GM04504 (cell line): ENCODE results near the gene CWF19L2.
"Not testable (repeated sequence)": the region's sequence is repeated elsewhere in the genome, so short reads cannot be mapped to it uniquely, and the experiment has no call there.

ENCODE experiments used
- DNase-seq: peaks from one replicate; pipeline ENCODE4 v3.0.0-alpha.2; 2012; ENCODE audit warnings: low read depth

Gene CWF19L2

GRCh38 chr11:107457558-107458271, at the start of gene CWF19L2:
TSS of gene CWF19L2 (minus strand) at chr11:107457825. CDS start at chr11:107457816, 9 bp downstream.
- DNase-seq: peak; percentile 86

- no peak for DNase-seq
Observed at GRCh38 chr11:107505647-107506225, 48.1 kb upstream of the CWF19L2 start.

DNA sequence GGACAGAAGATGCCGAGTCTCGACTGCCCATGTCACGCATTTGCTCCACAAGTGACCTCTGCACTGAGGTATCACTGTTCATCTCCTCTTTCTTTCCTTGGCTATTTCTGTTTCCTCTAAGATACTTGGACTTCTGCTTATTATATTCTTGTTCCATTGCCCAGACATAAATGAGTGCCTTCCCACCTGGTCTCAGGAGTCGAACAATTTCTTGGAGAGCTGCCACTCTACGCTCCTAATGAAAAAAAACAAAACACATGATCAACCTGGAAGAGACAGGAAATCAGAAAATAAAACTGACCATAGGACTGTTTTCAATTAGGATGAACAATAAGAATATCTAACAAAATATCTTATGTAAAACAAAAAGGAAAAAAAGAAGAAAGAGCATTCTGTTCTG, 47.4 kb upstream of the CWF19L2 start:
- DNase-seq: no peak

- DNase-seq: no peak
Observed at GRCh38 chr11:107501713-107502112, 44.1 kb upstream of the CWF19L2 start.

DNA sequence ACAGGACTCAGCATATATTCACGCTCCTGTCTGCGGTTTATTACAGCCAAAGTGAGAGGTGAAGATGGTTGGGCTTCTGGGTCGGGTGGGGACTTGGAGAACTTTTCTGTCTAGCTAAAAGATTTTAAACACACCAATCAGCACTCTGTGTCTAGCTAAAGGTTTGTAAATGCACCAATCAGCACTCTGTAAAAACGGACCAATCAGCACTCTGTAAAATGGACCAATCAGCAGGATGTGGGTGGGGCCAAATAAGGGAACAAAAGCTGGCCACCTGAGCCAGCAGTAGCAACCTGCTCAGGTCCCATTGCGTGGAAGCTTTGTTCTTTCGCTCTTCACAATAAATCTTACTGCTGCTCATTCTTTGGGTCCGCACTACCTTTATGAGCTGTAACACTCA, 39.7 kb upstream of the CWF19L2 start:
- DNase-seq: not testable (repeated sequence)

DNA sequence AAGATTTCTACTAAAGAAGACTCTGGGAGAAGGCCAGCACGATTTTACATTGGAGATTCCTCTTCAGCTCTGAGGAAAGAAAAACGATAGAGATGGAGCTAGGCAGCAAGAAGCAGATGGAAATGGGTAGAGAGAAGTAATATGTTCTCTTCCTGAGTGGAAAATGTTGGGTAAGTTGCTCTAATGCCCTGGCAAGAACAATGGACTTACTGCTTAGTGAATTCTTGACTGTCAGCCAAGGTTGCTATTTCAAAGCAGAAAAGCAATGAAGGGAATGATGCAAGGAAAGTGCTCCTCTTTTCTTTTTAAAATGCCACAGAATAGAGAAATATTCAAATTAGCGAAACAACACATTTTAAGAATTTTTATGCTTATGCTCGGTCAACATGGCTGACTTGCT, 38.4 kb upstream of the CWF19L2 start:
- DNase-seq: peak; percentile 56

DNA sequence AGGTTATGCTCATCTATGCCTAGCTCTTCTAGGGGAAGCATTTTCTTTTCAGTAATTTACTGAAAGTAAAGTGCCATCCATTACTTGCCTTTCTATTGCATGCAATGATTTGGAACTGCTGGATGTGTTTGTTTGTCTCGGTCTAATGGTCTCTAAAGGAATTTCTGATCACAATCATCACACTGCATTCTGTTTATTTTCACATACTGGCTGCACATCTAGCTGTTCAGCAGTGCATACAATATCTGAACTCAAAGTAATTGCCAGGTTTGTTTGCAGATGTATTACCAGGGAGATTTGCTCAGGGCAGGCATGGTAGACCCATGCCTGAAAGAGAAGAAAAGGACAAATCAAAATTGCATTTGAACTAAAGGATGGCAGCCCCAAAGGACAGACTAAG, 36.4 kb upstream of the CWF19L2 start:
- no peak for DNase-seq

DNA sequence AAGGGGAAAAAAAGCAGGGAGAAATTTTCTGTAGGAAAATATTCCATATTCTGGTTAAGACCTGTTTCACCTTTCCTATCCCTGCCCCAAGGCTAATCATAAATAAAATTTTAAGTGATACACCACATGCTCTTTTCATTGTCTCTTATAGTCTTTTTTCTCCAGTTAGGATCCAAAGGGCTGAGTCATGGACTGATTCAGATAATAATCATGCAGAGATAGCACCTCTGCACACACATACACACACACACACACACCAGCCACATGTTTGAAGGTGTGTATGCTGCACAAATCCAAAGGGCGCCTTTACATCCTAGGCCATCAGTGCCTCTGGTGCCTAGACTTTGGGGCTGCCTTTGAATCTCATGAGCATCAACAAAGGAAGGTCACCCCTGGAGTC, 35.5 kb upstream of the CWF19L2 start:
- peak; percentile 15 for DNase-seq

DNA sequence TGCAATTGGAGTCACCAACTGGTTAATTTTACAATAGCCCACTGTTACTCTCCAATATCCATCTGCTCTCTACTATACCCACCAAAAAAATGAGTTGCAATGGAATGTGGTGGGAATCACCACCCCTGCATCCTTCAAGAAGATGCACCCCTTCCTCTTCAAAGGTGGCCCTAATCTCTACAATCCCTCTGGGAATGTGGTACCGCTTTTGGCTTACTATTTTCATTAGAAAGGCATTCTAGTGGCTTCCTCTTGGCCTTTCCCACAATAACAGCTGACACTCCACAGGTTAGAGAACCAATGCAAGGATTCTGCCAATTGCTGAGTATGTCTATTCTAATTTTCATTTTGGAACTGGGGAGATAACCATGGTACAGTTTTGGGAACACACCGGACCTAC, 33.2 kb upstream of the CWF19L2 start:
- DNase-seq: no peak

DNA sequence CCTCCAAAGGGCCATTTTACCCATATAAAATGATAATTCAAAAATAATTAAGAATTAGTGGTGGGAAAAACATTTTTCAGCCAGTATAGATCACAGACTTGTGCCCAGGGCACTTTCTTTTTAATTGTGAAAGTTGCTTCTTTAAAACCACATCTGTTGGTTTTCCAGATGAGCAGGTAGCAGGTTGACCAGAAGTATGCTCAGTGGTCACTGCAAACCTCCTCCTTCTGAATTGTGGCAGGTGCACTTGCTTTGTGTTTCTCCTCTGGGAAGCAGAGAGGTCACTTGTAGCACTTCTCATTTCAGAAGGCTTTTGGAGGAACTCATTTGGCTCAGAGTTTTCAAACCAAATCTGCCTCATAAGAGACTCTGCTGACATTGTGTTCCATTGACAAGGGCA, 24.6 kb upstream of the CWF19L2 start:
- no peak for DNase-seq

DNA sequence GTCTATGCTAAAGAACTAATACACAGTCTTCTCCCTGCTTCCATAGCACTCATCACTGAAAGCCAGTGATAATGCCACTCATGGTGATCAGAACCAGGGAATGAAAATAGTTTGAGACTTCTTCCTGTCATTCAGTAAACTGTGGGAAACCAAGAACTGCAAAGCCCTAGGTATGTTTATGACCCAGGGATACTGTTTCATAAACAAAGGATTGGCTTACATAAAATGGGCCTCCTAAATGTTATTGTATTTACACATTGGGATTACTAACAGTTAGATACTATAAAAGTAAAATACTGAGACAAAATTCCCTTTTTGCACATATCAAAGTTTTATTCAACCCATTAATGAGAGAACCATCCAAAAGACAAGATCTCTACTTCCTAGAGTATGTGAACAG, 21.3 kb upstream of the CWF19L2 start:
- no peak for DNase-seq

GRCh38 chr11:107477820-107478219, 20.2 kb upstream of the CWF19L2 start:
- DNase-seq: no peak

DNA sequence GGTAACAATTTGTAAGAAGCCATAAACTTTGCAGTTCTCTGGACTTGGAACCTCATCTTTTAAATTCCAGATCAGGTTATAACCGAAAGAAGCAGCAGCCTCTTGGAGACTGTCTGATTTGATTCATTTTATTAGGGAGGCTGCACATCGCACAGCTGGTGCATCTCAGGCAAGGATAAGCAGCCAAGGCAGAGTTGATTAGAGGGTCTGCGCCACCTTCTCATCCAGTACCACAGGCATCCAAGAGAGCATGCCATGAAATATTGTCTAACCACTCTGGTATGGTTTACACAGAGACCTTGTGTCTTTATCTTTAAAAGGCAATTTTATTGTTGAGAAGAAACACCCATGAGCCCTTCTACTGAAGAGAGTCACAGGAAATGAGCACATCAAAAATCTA, 16.2 kb upstream of the CWF19L2 start:
- DNase-seq: no peak

- DNase-seq: no peak
Observed at GRCh38 chr11:107472966-107473365, 15.3 kb upstream of the CWF19L2 start.

DNA sequence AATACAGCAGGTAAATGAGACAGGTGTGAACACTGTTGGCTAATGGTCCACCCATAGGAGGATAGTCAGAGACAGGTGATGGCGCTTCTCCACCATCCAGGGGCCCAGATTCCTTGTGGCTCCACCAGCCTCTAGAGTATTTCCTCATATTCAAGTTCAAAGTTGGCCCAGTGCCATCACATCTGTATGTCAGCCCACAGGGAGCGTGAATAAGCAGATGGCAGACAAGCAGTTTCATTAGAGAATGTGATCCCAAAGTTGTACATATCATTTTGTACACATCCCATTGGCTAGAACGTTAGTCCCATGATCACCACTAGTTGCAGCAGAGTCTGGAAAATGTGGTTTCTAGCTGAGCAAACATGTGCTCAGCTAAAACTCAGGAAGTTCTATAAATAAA, 11.0 kb upstream of the CWF19L2 start:
- DNase-seq: no peak

DNA sequence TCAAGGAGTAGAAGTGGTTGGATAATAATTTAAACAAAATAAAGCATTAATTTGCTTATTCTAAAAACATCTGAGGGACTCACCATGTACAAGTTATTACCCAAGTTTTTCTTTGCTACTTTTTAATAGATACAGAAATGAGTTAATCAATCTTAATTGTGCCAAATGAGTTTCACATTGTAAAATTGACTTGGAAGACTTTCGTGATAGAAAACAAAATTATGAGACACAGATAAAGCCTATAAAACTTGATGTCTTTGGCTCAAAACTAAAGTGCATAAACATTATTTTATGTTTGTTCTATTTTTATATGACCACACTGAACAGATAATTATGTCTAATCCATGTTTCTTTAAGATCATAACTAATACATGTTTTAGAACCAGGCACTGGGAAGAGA, 10.1 kb upstream of the CWF19L2 start:
- no peak for DNase-seq

DNA sequence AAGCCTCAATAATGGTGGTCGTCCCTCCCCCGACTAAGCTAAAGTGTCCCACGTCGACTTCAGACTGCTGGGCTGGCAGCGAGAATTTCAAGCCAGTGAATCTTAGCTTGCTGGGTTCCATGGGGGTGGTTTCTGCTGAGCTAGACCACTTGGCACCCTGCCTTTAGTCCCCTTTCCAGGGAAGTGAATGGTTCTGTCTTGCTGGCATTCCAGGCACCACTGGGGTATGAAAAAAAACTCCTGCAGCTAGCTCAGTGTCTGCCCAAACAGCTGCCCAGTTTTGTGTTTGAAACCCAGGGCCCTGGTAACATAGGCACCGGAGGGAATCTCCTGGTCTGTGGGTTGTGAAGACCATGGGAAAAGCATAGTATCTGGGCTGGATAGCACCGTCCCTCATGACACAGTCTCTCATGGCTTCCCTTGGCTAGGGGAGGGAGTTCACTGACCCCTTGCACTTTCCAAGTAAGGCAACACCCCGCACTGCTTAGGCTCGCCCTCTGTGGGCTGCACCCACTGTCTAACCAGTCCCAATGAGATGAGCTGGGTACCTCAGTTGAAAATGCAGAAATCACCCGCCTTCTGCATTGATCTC, 8.7 kb upstream of the CWF19L2 start:
- not testable (repeated sequence) for DNase-seq

GRCh38 chr11:107457205-107457557, 444 bp downstream of the CWF19L2 start:
- DNase-seq: no peak

DNA sequence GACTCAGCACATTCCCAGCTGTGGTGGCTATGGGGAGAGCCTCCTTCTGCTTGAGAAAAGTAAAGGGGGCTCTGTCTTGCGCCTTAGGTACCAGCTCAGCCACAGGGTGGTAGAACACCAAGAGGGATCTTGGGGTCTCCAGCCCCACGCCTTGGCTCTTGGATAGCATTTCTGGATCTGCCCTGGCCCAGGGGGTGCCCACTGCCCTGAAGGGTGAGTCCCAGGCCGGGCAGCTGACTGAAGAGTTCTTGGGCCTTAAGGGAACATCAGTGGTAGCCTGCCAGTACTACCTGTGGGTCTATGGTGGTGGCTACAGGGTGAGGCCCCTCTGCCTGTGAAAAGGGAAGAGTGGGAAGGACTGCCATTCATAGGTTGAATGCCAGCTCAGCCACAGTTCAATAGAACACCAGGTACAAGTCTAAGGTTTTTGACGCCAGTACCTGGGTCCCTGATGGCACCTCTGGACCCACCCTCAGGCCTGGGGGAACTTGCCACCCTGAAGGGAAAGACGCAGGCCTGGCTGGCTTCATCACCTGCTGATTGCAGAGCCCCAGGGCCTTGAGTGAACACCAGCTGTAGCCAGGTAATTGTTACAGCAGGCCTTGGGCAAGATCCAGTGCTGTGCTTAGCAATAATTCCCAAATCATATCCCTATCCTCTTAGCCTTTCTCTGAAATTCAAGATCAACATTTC, 3.9 kb downstream of the CWF19L2 start:
- no peak for DNase-seq

DNA sequence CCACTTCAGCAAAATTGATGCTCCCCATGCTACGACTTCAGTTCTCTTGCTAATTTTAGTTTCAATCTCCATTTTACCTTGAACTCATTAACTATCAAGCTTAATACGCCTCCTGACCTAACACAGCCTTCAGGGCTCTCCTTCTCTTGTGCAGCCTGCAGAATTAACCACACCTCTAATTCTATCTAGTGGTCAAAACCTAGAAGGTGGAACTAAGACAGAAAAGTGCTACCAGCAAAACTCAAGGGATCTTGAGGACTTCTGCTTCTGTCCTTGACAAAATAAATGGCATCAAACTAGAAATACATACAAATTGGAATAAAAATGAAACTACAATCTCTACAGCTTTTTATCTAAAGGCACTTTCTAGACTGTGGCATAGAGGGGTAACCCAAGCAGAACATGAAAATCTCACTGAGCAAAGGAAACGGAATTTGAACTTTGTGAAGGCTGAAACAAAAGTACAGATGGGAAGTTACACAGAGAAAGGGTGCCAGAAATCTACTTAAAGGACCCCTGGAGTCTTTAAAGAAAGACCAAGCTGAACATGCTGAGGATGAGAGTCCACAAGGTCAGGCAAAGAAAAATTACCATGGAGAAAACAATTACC, 10.7 kb downstream of the CWF19L2 start:
- DNase-seq: no peak

- DNase-seq: no peak
Observed at GRCh38 chr11:107442715-107443215, 14.9 kb downstream of the CWF19L2 start.

DNA sequence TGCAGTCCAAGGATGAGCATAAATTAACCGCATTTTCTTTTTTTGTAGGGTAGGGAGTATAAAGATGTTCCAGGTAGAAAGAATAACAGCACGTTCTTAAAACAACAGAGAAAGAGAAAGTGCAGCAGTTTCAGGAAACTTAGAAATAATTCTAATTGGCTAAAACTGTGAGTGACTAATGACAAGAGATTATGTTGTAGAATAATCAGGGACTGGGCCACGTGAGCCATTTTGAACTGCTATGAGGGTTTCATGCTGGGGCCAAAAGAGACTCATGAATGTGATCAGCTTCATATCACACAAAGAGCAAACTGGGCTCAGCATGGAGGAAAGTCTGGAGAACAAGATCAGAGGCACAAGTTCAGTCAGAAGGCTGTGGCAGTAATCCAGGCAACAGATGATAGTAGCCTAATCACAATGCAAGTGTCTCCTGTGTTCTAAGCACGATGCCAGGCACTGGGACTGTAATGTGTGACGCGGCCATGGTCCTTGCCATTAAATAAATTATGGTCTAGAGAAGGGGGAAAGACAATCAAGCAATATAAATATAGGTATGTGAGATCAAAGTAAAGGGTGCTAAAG, 17.9 kb downstream of the CWF19L2 start:
- no peak for DNase-seq
